ELF-1 (cell line): Measurements from ENCODE around the gene MAP7D1.

ENCODE experiments used
- DNase-seq: peaks from one replicate; pipeline ENCODE4 v3.0.0-alpha.2; 2016; ENCODE audit warnings: low read depth, low spot score

MAP7D1 gene

DNA sequence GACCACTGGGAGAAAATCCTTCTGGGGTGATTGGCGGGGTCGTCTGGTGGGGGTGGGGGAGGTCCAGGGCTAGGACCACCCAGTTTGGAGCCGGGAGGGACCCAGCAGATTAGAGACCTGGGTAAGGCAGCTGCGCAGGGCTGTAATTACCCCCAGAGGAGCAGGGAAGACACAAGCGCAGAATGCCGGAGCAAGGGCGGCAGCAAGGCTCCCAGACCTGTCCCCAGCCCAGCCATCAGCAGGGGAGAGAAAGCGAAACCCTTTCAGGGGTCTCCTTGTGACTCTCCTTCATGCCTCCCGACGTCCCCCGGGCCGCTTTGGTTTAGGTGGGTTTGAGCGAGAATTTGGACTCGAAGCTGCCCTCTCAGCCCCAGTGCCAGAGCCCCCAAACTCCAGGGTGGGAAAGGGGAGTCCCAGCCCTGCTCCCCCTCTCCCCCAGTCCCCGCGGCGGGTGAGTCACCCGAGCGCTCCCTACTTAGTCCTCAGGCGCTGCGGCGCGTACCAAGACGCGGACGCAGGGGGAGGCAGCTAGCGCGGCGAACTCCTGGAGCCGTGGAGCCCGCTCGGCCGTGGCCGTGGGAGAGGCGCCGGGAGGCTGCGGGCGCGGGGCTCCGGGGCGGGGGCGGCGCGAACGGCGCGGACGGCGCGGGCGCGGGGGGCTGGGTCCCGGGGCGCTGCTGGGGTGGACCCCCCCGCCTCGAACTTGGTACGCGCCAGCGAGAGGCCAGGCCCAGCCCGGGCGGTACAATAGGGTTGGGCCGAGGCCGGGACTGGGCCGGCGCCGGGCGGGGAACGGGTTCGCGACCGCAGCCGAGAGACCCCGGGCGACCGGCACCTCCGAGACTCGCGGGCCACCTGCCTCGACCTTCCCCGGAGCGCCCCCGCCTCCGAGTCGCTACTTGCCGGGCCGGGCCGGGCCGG is at the start of gene MAP7D1:
Gene MAP7D1, plus strand, starts transcription at position 753 of the 921 bp plus-strand sequence. CDS start 258 bp downstream, outside the sequence.
- DNase-seq = peak; percentile 81

DNA sequence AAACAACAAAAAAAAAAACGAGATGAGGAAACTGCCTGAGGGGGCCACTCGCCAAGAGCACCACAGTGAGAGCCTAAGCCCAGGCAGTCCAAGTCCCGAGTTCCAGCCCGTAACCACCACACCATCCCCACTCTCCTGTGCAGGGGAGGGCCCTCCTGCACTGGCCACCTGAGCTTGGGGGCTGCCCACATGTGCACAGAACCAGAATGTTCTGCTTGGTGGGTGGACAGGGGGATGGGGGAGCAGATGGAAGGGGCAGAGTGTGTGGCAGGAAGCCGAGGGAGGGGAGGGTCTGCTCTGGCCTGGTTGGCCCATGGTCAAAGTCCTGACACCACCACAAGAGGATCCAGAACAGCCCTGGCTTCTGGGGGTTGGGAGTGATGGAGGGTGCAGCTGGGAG is 49.7 kb upstream of the MAP7D1 start:
- no peak for DNase-seq

DNA sequence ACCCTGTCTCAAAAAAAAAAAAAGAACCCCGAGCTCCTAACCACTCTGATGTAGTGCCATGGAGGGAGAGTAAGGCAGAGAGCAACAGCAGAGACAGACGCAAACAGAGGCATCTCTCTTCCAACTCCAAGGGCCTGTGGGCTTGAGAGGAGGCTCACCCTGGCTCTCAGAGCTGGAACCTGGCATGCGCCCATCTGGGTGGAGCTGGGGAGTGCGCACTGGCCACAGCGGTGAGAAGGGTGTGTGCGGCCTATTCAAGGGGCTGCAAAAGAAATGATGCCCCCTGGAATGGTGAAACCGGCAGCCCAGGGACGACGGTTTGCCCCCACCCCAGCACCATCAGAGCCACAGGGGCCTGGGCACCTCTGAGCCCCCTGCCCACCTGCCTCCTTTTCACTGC is 48.6 kb upstream of the MAP7D1 start:
- no peak for DNase-seq

DNA sequence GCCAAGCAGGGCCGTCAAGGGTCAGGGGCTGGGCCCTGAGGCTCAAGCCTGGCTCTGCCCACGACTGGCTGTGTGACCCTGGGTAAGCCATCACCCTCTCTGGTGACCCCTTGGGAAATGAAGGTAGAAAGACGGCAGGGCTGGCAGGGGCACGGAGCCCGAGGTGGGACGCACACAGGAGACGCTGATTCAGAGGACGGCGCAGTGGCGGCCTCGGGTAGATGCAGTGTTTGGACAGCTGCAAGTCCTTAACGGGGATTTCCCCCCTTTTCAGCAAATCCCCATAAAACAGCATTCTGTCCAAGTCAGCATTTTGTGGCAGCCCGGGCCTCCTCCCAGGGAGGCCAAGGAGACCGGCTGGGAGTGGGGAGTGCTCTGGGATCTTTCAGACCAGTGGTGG is 47.6 kb upstream of the MAP7D1 start:
- no peak for DNase-seq

DNA sequence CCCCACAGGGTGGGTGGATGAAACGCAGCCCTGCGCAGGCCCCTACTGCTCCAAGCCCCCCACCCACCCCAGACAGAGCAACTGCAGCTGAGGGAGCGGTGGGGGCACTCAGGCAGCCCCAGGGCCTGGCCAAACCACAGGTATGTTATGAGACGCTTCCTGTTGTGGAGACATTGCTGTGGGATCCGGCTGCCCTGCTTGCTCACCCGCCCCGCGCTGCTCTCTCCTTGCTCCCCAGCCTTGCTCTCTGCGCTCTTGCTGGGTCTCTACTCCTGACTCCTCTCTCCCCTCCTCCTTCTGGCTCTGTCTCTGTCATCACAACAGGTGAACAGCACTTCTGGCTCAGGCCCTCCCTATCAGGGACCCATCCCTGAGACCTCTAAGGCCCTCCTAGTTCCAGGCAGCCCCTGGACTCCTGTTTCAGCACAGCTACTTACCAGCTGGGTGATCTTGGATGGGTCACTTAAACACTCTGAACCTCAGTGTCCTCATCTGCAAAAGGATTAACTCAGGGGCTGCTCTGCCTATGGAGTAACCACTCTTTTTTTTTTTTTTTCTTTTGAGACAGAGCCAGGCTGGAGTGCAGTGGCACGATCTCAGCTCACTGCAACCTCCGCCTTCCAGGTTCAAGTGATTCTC is 46.8 kb upstream of the MAP7D1 start:
- DNase-seq = no peak

DNA sequence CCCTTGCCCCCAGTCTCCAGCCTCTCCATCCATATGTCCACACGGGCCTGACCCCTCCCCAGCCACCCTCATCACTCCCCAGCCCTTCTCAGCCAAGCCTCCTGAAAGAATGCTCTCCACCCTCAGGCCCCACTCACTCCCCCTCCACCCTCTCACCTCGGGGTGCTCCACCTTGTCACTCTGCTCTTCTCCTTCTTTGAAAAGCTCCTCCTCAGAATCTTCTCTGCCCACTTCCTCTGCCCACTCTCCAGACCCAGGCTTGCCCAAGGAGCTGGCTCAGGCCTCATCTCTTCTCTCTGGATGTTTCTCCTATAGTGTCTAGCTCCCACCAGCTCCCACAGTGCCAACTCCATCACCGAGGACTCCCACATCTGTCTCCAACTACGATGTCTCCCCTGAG is 44.8 kb upstream of the MAP7D1 start:
- no peak for DNase-seq

DNA sequence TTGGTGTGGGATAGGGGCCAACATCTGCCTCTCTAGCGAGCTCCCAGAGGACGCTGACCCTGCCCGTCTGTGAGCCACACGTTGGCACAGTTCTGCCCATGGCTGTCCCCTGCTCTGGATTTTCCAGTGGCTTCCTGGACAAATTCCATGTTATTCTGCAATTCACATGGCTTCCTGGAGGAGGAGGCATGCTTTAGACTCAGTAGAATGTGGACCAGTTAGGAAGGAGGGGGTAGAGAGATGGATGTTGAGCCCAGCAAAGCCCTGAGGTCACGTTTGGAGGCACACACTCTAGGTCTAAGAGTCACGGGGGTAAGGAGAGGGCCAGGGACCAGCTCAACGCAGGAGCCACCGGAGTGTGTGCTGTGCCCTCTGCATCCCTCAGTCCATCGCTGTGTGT is 43.1 kb upstream of the MAP7D1 start:
- DNase-seq = no peak

DNA sequence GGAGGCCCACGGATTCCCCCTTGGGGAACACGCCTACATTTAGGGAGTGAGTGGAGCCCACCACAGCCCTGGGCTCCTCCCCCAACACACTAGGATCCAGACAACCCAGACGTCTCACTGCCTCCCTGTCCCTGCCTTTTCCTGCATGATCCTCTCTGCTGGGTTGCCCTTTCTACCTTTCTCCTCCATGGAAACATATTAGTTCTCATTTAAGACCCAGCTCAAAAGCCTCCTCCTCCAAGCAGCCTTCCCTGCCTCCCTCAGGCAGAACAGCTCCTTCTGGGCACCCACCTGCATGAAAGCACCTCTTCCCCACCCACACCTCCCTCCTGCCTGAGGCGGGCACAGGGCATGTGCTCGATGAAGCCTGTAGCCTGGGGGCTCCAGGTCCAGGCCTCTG is 41.6 kb upstream of the MAP7D1 start:
- peak; percentile 36 for DNase-seq

DNA sequence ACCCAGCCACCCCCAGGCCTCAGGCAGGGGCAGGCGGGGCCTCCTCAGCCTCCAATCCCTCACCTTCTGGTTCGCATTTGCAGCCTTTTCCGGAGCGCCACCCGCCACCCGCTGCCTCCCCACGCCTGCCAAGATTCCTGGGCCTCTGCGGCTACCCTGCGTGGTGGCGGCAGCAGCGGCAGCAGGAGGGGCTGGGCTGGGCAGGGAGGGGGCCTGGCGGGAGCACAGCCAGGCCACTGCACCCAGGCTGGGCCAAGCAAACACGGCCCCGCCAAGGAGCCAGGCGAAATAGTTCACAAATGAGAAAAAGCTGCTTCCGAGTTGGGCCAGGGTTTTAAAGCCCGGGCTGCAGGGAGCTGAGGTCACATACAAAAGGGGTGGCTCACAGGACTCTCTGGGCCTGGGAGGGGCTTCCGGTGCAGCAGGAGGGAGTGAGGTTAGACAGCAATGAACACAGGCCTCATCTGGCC is 40.7 kb upstream of the MAP7D1 start:
- DNase-seq = peak; percentile 56

DNA sequence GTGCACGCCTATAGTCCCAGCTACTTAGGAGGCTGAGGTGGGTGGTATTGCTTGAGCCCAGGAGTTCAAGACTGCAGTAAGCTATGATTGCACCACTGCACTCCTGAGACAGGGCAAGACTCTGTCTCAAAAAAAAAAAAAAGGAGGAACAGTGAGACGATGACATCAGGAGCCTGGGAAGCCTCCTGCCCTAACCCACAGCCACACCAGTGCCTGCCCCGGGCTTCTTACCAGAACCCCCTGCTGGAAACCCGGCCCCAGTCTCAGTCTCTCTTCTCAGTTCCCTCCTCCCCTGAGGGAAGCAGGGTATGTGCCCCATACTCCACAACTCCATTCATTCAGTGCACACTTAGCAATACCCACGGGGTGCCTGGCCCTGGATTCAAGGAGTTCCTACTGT is 40.0 kb upstream of the MAP7D1 start:
- DNase-seq = peak; percentile 44

DNA sequence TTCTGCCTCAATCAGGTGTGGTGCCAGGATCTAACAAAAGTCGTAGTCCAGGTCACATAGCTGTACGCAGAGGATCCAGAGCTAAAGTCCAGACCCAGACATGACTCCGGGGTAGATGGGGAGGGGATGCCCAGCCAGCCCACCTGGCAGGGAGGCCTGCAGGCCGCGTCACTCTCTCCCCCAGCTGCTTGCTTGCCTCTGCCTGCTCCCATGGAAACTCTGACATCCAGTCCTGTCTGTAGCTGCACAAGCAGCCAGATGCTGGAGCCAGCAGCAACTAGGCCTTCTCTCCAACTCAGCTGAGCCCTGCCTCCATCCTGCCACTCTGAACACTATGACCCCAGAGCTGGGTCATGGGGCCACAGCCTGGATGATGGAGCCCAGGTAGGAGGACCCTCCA is 39.1 kb upstream of the MAP7D1 start:
- no peak for DNase-seq

DNA sequence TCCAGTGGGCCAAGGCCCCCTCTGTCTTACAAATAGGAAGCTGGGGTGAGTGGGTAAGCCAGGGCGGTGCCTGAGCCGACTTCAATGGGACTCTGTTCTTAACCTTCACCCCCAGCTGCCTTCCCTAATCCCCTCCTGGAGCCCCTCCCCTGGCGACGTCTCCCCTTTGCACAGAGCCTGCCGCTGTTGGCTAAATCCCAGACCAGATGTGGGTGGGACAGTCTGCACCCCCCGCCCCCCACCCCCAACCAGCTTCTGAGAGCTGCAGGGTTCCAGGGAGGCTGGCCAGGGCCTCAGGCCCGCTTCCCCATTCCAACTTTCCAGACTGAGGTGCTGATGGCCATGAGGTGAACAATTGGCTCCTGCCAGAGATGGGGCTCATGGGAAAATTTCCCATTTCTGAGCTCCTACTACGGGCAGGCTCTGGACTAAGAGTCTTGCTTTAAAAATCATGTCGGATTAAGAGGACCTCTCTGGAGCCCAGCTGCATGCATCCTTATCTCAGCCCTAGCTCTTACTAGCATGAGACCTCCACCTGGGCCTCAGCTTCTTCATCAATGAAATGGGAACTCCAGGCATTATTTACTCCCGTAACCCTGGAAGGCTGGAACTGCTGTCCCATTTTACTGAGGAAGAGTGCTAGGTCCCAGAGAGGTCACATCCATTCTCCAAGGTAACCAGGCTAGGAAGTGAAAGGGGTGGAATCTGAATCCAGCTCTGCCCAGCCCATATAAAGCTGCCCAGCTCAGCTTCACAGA is 37.3 kb upstream of the MAP7D1 start:
- DNase-seq = no peak

DNA sequence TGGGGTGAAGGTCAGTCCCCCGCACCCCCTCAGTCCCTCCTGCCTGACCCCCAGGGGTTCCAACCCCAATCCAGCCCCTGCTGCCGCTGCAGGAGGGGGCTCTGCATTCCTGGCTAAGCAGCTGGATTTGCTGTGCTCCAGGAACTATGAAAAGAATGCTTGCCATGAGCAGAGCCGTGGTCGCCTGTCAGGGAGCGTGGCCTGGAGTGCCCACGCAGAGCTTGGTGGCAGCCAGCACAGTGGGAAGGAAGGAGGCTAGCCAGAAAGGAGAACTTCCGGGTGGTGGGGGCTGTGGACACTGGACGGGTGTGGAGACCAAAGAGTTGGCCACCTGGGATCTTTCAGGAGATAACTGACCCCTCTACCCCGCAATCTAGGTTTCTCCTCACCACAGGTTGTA is 36.5 kb upstream of the MAP7D1 start:
- peak; percentile 25 for DNase-seq

DNA sequence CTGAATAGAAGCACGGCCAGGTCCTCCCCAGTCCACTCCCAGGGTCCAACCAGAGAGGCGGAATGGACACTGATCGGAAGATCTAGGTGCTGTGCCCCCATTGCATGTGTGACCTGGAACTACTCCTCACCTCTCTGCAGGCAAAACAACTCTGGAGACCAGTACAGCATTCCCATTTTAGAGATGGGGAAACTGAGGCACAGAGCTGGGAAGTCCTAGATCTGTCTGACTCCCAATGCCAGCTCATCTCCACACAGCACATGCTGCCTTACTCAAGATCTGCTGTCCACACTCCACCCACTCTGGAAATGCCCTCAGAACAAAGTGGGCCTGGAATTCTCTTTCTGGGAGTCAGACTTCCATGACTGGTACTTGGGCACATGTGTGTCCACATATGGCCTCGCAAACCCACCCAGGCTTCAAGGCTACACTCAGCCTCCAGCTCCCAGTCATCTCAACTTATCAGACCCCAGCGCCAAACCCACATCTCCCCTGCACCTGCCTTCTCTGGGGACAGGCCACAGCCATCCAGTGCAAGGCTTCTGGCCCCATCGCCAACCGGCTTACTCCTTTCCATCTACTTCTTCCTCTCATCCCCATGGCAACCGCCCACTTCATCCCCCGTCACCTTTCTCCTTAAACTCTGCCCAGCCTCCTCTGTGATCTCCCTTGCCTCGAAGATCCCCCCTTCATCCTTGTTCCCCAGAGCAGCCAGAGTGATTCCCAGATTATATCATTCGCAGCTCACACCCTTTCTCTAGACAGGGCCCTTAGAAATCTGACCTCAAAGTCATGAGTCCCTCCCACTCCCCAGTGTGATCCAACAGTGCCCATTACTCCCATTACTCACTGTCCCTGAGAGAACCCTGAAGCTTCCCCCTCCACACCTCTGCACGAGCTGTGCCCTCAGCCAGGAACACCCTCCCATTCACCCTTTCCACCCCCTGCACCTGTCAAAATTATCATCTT is 33.6 kb upstream of the MAP7D1 start:
- no peak for DNase-seq

DNA sequence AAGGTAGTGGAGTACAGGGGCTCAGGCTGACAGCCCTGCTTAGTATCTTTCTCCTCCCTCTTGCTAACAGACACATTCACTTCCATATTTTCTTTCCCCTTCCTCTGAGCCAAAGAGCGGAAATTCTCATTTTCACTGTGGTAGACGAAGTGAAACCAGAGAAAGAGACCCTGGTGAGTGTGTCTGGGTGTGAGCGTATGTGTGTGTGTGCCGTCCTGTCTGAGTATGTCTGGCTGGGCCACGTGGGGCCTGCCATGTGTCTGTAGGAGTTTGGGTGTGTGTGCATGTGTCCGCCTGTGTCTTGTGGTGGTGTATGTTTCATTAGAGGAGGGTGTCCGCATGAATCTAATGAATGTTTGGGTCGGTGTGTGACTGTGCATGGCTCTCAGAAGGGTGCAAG is 32.6 kb upstream of the MAP7D1 start:
- no peak for DNase-seq

DNA sequence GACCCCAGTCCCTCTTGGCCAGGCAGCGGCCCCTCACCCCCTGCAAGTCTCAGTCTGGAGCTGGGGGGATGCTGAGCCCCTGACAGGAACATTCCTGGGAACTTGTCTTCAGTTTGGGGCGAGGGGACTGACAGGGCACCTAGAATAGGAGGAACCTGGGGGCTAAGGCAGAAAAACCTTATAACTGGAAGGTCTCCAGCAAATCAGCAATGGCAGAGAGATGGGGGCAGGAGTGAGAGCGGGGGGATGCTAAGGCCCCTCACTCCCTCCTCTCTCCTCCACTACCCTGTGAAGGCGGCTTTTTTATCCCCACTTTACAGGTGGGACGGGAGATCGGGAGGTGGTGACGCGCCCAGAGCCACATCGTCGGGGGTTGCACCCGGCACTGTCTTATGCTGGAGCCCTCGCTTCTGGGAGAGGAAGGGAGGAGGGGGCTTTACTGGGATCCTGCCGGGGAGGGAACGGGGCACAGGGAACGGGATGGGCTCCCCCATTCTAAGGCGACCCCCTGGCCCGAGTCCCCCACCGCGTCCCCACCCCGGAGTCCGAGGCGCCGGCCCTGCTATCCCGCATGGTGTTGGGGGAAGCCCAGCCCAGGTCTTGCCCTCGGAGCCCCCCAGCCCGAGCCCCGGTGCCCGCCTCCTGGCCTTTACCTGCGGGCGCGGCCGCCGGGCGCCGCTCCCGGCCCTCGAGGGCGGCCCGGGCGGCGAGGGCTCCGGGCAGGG is 31.4 kb upstream of the MAP7D1 start:
- no peak for DNase-seq

DNA sequence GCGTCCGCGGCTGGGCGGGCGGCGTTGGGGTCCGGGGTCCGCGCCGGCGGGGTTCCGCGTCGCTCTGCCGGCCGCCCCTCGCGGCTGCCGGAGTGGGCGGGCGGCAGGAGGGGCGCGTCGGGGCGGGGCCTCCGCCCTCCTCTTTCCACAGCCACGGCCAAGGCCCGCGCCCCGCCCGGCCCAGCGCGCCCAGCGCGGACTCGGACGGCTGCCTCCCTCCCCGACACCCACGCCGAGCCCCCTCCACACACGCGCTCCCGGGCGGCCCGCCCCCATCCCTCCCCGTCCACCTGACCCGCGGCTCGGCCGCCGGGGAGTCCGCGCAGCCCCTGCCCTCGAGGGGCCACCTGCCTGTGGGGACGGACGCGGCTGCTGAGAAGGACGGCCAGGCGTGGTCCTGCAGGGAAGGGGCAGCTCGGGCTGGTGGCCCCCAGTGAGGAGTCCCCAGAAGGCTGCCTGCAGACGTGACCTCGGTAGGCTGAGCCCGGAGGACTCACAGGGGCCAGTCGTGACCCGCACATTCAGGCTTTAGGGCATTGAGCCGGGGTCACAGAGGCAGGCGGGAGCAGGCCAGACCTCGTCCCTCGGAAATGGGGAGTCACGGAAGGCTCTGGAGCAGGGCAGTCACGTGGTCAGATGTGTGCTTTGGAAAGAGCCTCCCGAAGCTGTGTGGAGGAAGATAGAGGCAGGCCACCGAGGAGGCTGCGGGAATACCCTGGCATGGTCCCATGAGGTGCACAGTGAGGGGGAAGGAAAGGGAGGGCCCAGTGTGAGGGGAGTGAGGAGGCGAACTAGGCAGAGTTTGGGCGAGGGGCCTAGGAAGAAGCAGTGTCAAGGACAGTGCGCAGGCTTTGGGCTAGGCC is 30.6 kb upstream of the MAP7D1 start, which contains the start of gene COL8A2:
Gene COL8A2, minus strand, starts transcription at position 94 of the 863 bp plus-strand sequence. CDS start 24,980 bp downstream, outside the sequence.
- DNase-seq = no peak

DNA sequence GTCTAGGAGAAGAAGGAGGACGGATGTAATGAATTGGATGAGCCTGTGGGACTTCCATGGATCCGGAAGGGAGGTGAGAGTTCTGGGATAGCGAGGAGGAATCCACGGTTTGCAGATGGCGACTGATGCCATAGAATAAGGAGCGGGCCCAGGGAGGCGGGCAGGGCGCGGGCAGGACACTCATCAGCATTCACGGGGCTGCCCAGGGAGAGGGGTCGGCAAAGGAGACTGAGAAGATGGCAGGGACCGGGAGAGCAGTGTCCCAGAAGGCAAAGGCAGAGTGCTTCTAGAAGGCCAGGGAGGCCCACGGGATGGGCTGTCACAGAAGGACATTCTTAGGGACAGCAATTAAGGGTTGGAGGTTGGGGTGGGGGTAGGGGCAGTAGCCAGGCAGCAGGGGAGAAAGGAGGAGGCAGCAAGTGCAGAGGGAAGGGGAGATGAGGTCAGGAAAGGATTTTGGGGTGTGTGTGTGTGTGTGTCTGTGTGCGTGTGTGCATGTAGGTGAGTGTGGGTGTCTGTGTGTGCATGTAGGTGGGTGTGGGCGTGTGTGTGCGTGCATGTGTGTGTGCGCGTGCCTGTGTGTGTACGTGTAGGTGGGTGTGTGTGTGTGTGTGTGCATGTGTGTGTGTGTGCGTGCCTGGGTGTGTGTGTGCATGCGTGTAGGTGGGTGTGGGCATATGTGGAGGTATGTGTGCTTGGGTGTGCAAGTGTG is 29.8 kb upstream of the MAP7D1 start:
- DNase-seq = no peak
